Hepatocyte (in vitro differentiated cells): ENCODE measurements around the gene COL5A1. TPM values are rescaled to one million over a fixed set of nuclear protein-coding genes. Genes with fewer than 3 reads are reported as not detected.

Experiments used
- DNase-seq: peaks from one replicate; pipeline ENCODE4 v3.0.0-alpha.2; 2016; ENCODE audit warnings: low spot score
- H2AFZ ChIP-seq: fragments of 200-600 bp; sonication (generic); 2 replicates; pipeline ENCODE4 v1.6.0; 2016; ENCODE audit warnings: antibody characterized with exemption, mild to moderate bottlenecking
- H3K27ac ChIP-seq: fragments of 200-600 bp; sonication (generic); 2 replicates; pipeline ENCODE4 v1.5.1; 2016; ENCODE audit warnings: mild to moderate bottlenecking
- H3K27me3 ChIP-seq: fragments of 200-600 bp; sonication (generic); 2 replicates; pipeline ENCODE4 v1.6.1; 2016
- H3K36me3 ChIP-seq: fragments of 200-600 bp; sonication (generic); replicated peaks from 2 replicates; pipeline ENCODE4 v1.5.1; 2016; ENCODE audit warnings: low read depth; ENCODE audit not compliant: insufficient read depth
- H3K4me1 ChIP-seq: fragments of 200-600 bp; sonication (generic); 2 replicates; pipeline ENCODE4 v1.5.1; 2016; ENCODE audit warnings: mild to moderate bottlenecking, moderate library complexity; ENCODE audit not compliant: insufficient read depth
- H3K4me2 ChIP-seq: fragments of 200-600 bp; sonication (generic); 2 replicates; pipeline ENCODE4 v1.6.0; 2016
- H3K4me3 ChIP-seq: fragments of 200-600 bp; sonication (generic); 2 replicates; pipeline ENCODE4 v1.5.1; 2016; ENCODE audit warnings: mild to moderate bottlenecking
- H3K79me2 ChIP-seq: fragments of 200-600 bp; sonication (generic); 2 replicates; pipeline ENCODE4 v1.6.0; 2017; ENCODE audit warnings: mild to moderate bottlenecking
- H3K9me2 ChIP-seq: fragments of 200-600 bp; sonication (generic); replicated peaks from 2 replicates; pipeline ENCODE4 v1.6.0; 2017; ENCODE audit warnings: mild to moderate bottlenecking; ENCODE audit not compliant: insufficient read depth
- H3K9me3 ChIP-seq: fragments of 200-600 bp; sonication (generic); 2 replicates; pipeline ENCODE4 v1.5.1; 2016; ENCODE audit warnings: low read depth, mild to moderate bottlenecking
- H4K20me1 ChIP-seq: fragments of 200-600 bp; sonication (generic); 2 replicates; pipeline ENCODE4 v1.6.0; 2016; ENCODE audit warnings: mild to moderate bottlenecking; ENCODE audit not compliant: insufficient read depth, poor library complexity, severe bottlenecking
- EZH2 ChIP-seq: fragments of 200-600 bp; sonication (generic); IDR thresholded peaks from 2 replicates; pipeline ENCODE4 v1.6.1; 2016; ENCODE audit warnings: antibody characterized with exemption, mild to moderate bottlenecking, borderline replicate concordance
- EZH2phosphoT487 ChIP-seq: fragments of 200-600 bp; sonication (generic); IDR thresholded peaks from one replicate; pipeline ENCODE4 v1.6.1; 2018; ENCODE audit warnings: antibody characterized with exemption, mild to moderate bottlenecking, low read depth, moderate library complexity; ENCODE audit not compliant: unreplicated experiment, severe bottlenecking
- WGBS: methylation state at CpG from one replicate; pipeline ENCODE4 v1.1.6; 2016; ENCODE audit warnings: low lambda C conversion rate; ENCODE audit errors: missing lambda C conversion rate; 5-methylcytosine and 5-hydroxymethylcytosine counted together
- polyA plus RNA-seq: library from polyadenylated mRNA; unstranded; fragments of >200 nt; fragmentation: Nextera tagmentation; extraction: Ambion mirVana; gene quantifications from 2 replicates; pipeline ENCODE4 v1.2.1, GENCODE V29; 2016
- total RNA-seq: library from RNA; depleted of rRNA; stranded (reverse); fragments of >200 nt; gene quantifications from 2 replicates; pipeline ENCODE4 v1.2.3, GENCODE V29; 2014
- TF ChIP-seq, protein P1 (sequence below): fragments of 200-600 bp; sonication (generic); IDR thresholded peaks from 2 replicates; pipeline ENCODE4 v1.5.1; 2016; ENCODE audit warnings: antibody characterized with exemption, mild to moderate bottlenecking; ENCODE audit not compliant: poor library complexity

Gene COL5A1
- total and polyA plus RNA-seq, 2 experiments from 2014 or later = 342 to 347 TPM

DNA sequence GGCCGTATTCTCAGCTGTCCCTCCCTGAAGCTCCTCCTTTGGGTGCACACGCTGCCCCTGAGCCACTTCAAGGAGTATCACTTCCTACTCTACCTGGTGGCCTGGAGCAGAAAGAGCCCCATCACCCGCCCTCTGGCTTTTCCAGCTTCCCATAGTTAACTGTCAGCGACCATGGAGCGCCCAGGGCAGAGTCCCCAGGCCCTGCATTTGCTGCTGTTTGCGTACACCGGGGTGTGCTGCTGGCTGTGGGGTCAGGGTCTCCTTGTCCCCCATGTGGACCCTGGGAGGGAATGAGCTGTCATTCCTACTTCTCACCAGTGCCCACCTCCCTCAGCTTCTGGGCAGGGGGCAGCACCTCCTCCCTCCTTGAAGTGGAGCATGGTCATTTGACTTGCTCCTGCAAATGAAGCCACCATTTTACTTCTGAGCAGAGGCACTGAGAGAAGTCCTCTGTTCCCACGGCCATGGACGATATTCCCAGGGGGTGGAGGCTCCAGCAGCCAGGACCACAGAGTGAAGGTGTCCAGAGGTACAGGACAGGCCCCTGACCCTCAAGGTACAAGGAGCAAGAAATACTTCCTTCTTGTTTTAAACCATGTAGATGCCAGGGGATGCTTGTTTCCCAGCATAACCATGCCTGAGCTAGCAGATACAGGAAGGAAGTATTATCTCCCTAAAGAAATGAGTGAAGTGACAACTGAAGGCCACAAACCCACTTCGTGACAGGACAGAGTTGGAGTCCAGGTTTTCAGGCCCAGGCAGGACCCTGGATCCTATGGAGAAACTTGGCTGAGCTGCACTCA is 40.6 kb upstream of the COL5A1 start:
- Histone ChIP-seq H3K27me3 (peaks cover 4% of the 10 kb centered on the region), H3K9me3 (no peaks in the 10 kb centered on the region), H3K79me2 (no peaks in the 10 kb centered on the region), H4K20me1 (no peaks in the 10 kb centered on the region), H3K4me3 (no peak overlapping the region), H3K4me1 (peaks cover 25% of the 10 kb centered on the region), H3K36me3 (no peaks in the 10 kb centered on the region), H3K27ac (peak overlapping the region; percentile 89), H3K9me2 (no peaks in the 10 kb centered on the region), H3K4me2 (no peak overlapping the region), H2AFZ (no peak overlapping the region)
- DNase-seq = no peak
- WGBS = 91% methylated on average over 10 of the region's 10 CpGs
- TF ChIP-seq EZH2 (no peak), EZH2phosphoT487 (no peak)
- TF ChIP-seq, protein P1, sequence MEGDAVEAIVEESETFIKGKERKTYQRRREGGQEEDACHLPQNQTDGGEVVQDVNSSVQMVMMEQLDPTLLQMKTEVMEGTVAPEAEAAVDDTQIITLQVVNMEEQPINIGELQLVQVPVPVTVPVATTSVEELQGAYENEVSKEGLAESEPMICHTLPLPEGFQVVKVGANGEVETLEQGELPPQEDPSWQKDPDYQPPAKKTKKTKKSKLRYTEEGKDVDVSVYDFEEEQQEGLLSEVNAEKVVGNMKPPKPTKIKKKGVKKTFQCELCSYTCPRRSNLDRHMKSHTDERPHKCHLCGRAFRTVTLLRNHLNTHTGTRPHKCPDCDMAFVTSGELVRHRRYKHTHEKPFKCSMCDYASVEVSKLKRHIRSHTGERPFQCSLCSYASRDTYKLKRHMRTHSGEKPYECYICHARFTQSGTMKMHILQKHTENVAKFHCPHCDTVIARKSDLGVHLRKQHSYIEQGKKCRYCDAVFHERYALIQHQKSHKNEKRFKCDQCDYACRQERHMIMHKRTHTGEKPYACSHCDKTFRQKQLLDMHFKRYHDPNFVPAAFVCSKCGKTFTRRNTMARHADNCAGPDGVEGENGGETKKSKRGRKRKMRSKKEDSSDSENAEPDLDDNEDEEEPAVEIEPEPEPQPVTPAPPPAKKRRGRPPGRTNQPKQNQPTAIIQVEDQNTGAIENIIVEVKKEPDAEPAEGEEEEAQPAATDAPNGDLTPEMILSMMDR = no peak

DNA sequence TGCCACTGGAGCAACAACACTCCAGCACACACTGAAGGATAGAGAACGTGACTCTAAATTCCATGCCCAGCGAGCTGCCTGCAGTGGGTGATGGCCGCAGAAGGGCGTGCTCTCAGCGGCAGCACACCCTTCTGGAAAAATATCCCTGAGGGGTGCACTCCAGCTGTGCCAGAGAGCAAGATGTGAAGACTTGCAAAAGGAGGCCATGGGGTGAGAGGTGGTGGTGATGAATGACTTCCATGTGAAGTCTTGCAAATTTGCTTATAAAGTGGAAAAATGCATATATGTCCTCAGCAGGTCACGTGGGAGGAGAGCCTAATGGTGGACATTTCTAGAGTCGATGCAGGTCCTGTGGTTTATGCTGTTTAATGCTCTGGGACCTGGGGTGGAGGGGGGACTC is 39.8 kb upstream of the COL5A1 start:
- WGBS = 88% methylated on average over 7 of the region's 7 CpGs
- Histone ChIP-seq H3K36me3 (no peaks in the 10 kb centered on the region), H3K27ac (peak overlapping the region; percentile 89), H3K27me3 (peaks cover 4% of the 10 kb centered on the region), H3K9me3 (no peaks in the 10 kb centered on the region), H3K4me1 (peaks cover 26% of the 10 kb centered on the region), H3K4me3 (no peak overlapping the region), H2AFZ (no peak overlapping the region), H4K20me1 (no peaks in the 10 kb centered on the region), H3K4me2 (peak overlapping the region; percentile 43), H3K9me2 (no peaks in the 10 kb centered on the region), H3K79me2 (no peaks in the 10 kb centered on the region)
- TF ChIP-seq, protein P1 = no peak
- no peak for TF ChIP-seq EZH2
- TF ChIP-seq EZH2phosphoT487 = no peak
- no peak for DNase-seq

DNA sequence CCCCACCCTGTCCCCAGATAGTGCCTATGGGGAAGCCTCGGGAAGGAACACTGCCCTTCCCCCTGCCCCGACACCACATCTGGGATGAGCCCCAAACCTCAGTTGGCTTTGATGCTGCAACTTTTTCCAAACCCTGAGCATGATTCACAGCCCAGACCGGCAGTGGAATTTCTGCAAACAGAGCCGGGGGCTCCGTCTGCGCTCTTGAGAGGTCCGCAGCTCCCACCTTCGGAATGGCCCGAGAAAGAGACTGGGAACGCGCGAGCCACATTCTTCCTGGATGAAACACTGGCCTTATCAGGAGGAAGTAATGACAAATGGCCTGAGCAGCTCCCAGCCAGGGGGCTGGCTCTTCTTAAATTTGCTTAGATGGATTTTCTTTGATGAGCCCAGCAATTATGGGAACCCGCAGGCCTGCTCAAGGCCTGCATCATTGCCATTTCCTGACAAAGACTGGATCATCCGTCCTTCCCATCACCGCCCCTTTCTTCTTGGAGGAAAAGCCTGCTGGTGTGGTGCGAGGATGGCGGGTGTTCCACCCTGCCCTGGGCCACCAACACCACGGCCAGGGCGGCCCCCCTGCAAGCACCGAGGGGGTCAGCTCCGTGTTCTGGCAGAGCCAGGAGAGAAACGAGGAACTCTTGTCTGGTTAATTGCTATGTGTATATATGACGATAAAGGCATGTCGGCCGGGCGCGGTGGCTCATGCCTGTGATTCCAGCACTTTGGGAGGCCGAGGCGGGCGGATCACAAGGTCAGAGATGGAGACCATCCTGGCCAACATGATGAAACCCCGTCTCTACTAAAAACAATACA is 38.8 kb upstream of the COL5A1 start:
- Histone ChIP-seq H3K9me3 (no peaks in the 10 kb centered on the region), H4K20me1 (no peaks in the 10 kb centered on the region), H3K4me2 (peak overlapping the region; percentile 43), H3K27me3 (peaks cover 4% of the 10 kb centered on the region), H3K27ac (peak overlapping the region; percentile 92), H3K4me3 (no peak overlapping the region), H3K79me2 (no peaks in the 10 kb centered on the region), H3K9me2 (no peaks in the 10 kb centered on the region), H3K4me1 (peaks cover 26% of the 10 kb centered on the region), H3K36me3 (no peaks in the 10 kb centered on the region), H2AFZ (no peak overlapping the region)
- 40% methylated on average over 31 of the region's 31 CpGs for WGBS
- DNase-seq = peak; percentile 89
- no peak for TF ChIP-seq EZH2phosphoT487
- TF ChIP-seq, protein P1 = no peak
- TF ChIP-seq EZH2 = no peak
